NOMO-1 treated with dmso at 0.1 percent for 144 hours (cell line): ENCODE results near the gene GCHFR.

Experiments
- DNase-seq: peaks from one replicate; lab custom pipeline; 2025; ENCODE audit not compliant: unreplicated experiment; lab: John Stamatoyannopoulos, UW

The GCHFR gene

GRCh38 chr15:40808861-40809450 lies 45.1 kb downstream of the GCHFR start:
- no peak for DNase-seq

- no peak for DNase-seq
Observed at GRCh38 chr15:40812721-40813425, 49.0 kb downstream of the GCHFR start.

- DNase-seq, result no peak
Observed at GRCh38 chr15:40815042-40815698, 51.3 kb downstream of the GCHFR start.
